ENCODE measurements around the gene FGF7.
"Not testable (repeated sequence)": the region's sequence is repeated elsewhere in the genome, so short reads cannot be mapped to it uniquely, and the experiment has no call there.

Gene FGF7

GRCh38 chr15:49468481-49468839 is 45.4 kb downstream of the FGF7 start:
- no peak overlapping the region for H3K9ac ChIP-seq (ENCODE audit: low read length)
- H3K36me3 ChIP-seq (ENCODE audit: insufficient read depth, low read length) = no peaks in the 10 kb centered on the region
- no peak overlapping the region for H3K4me3 ChIP-seq (ENCODE audit: low read depth in 1 of 2, low read length in 2 of 2)
- H3K27me3 ChIP-seq (ENCODE audit: control insufficient read depth in 1 of 2, insufficient read depth in 2 of 2, low read length in 2 of 2) = no peaks in the 10 kb centered on the region
- H3K27ac ChIP-seq (ENCODE audit: low read depth, low read length) = no peak overlapping the region
- peaks cover 46% of the 10 kb centered on the region for H3K4me1 ChIP-seq (ENCODE audit: insufficient read depth, low read length)
- no peaks in the 10 kb centered on the region for H3K9me3 ChIP-seq (ENCODE audit: low read length)

- H3K36me3 ChIP-seq (ENCODE audit: insufficient read depth, low read length); H3K27me3 ChIP-seq (ENCODE audit: control insufficient read depth in 1 of 2, insufficient read depth in 2 of 2, low read length in 2 of 2); H3K9ac ChIP-seq (ENCODE audit: low read length); H3K4me3 ChIP-seq (ENCODE audit: low read depth in 1 of 2, low read length in 2 of 2); H3K9me3 ChIP-seq (ENCODE audit: low read length); H3K27ac ChIP-seq (ENCODE audit: low read depth, low read length): not testable (repeated sequence)
- H3K4me1 ChIP-seq (ENCODE audit: insufficient read depth, low read length) = peaks cover 36% of the 10 kb centered on the region
Observed at GRCh38 chr15:49471248-49471647, 48.2 kb downstream of the FGF7 start.

- Histone ChIP-seq H3K9me3 (ENCODE audit: low read length) (no peaks in the 10 kb centered on the region), H3K4me1 (ENCODE audit: insufficient read depth, low read length) (peaks cover 35% of the 10 kb centered on the region), H3K4me3 (ENCODE audit: low read depth in 1 of 2, low read length in 2 of 2) (no peak overlapping the region), H3K36me3 (ENCODE audit: insufficient read depth, low read length) (no peaks in the 10 kb centered on the region), H3K27ac (ENCODE audit: low read depth, low read length) (no peak overlapping the region), H3K27me3 (ENCODE audit: control insufficient read depth in 1 of 2, insufficient read depth in 2 of 2, low read length in 2 of 2) (no peaks in the 10 kb centered on the region), H3K9ac (ENCODE audit: low read length) (no peak overlapping the region)
Observed at GRCh38 chr15:49471733-49472132, 48.7 kb downstream of the FGF7 start.

GRCh38 chr15:49472338-49472737 is 49.3 kb downstream of the FGF7 start:
- Histone ChIP-seq H3K4me1 (ENCODE audit: insufficient read depth, low read length) (peaks cover 30% of the 10 kb centered on the region), H3K27me3 (ENCODE audit: control insufficient read depth in 1 of 2, insufficient read depth in 2 of 2, low read length in 2 of 2) (no peaks in the 10 kb centered on the region), H3K4me3 (ENCODE audit: low read depth in 1 of 2, low read length in 2 of 2) (no peak overlapping the region), H3K9me3 (ENCODE audit: low read length) (no peaks in the 10 kb centered on the region), H3K36me3 (ENCODE audit: insufficient read depth, low read length) (no peaks in the 10 kb centered on the region), H3K9ac (ENCODE audit: low read length) (no peak overlapping the region), H3K27ac (ENCODE audit: low read depth, low read length) (no peak overlapping the region)

GRCh38 chr15:49473031-49473430 is 50.0 kb downstream of the FGF7 start:
- no peaks in the 10 kb centered on the region for H3K9me3 ChIP-seq (ENCODE audit: low read length)
- H3K27ac ChIP-seq (ENCODE audit: low read depth, low read length) = no peak overlapping the region
- H3K4me1 ChIP-seq (ENCODE audit: insufficient read depth, low read length) = peaks cover 24% of the 10 kb centered on the region
- no peaks in the 10 kb centered on the region for H3K36me3 ChIP-seq (ENCODE audit: insufficient read depth, low read length)
- H3K9ac ChIP-seq (ENCODE audit: low read length) = no peak overlapping the region
- no peak overlapping the region for H3K4me3 ChIP-seq (ENCODE audit: low read depth in 1 of 2, low read length in 2 of 2)
- no peaks in the 10 kb centered on the region for H3K27me3 ChIP-seq (ENCODE audit: control insufficient read depth in 1 of 2, insufficient read depth in 2 of 2, low read length in 2 of 2)

GRCh38 chr15:49478021-49478420 is 55.0 kb downstream of the FGF7 start:
- not testable (repeated sequence) for H3K27ac ChIP-seq (ENCODE audit: low read depth, low read length); H3K4me3 ChIP-seq (ENCODE audit: low read depth in 1 of 2, low read length in 2 of 2); H3K27me3 ChIP-seq (ENCODE audit: control insufficient read depth in 1 of 2, insufficient read depth in 2 of 2, low read length in 2 of 2); H3K9ac ChIP-seq (ENCODE audit: low read length); H3K4me1 ChIP-seq (ENCODE audit: insufficient read depth, low read length); H3K9me3 ChIP-seq (ENCODE audit: low read length); H3K36me3 ChIP-seq (ENCODE audit: insufficient read depth, low read length)

- not testable (repeated sequence) for H3K4me1 ChIP-seq (ENCODE audit: insufficient read depth, low read length); H3K4me3 ChIP-seq (ENCODE audit: low read depth in 1 of 2, low read length in 2 of 2); H3K27me3 ChIP-seq (ENCODE audit: control insufficient read depth in 1 of 2, insufficient read depth in 2 of 2, low read length in 2 of 2); H3K9me3 ChIP-seq (ENCODE audit: low read length); H3K27ac ChIP-seq (ENCODE audit: low read depth, low read length); H3K36me3 ChIP-seq (ENCODE audit: insufficient read depth, low read length); H3K9ac ChIP-seq (ENCODE audit: low read length)
Observed at GRCh38 chr15:49478982-49479381, 55.9 kb downstream of the FGF7 start.

- H3K4me3 ChIP-seq (ENCODE audit: low read depth in 1 of 2, low read length in 2 of 2); H3K9me3 ChIP-seq (ENCODE audit: low read length); H3K4me1 ChIP-seq (ENCODE audit: insufficient read depth, low read length); H3K9ac ChIP-seq (ENCODE audit: low read length); H3K27ac ChIP-seq (ENCODE audit: low read depth, low read length); H3K27me3 ChIP-seq (ENCODE audit: control insufficient read depth in 1 of 2, insufficient read depth in 2 of 2, low read length in 2 of 2); H3K36me3 ChIP-seq (ENCODE audit: insufficient read depth, low read length): not testable (repeated sequence)
Observed at GRCh38 chr15:49485401-49485800, 62.4 kb downstream of the FGF7 start.

GRCh38 chr15:49490966-49491365 is 67.9 kb downstream of the FGF7 start:
- Histone ChIP-seq H3K4me3 (ENCODE audit: low read depth in 1 of 2, low read length in 2 of 2) (no peak overlapping the region), H3K4me1 (ENCODE audit: insufficient read depth, low read length) (peaks cover 9% of the 10 kb centered on the region), H3K9me3 (ENCODE audit: low read length) (no peaks in the 10 kb centered on the region), H3K36me3 (ENCODE audit: insufficient read depth, low read length) (no peaks in the 10 kb centered on the region), H3K9ac (ENCODE audit: low read length) (no peak overlapping the region), H3K27ac (ENCODE audit: low read depth, low read length) (no peak overlapping the region), H3K27me3 (ENCODE audit: control insufficient read depth in 1 of 2, insufficient read depth in 2 of 2, low read length in 2 of 2) (no peaks in the 10 kb centered on the region)

GRCh38 chr15:49492151-49492550 is 69.1 kb downstream of the FGF7 start:
- Histone ChIP-seq H3K4me1 (ENCODE audit: insufficient read depth, low read length) (peaks cover 13% of the 10 kb centered on the region), H3K27ac (ENCODE audit: low read depth, low read length) (no peak overlapping the region), H3K9ac (ENCODE audit: low read length) (no peak overlapping the region), H3K27me3 (ENCODE audit: control insufficient read depth in 1 of 2, insufficient read depth in 2 of 2, low read length in 2 of 2) (no peaks in the 10 kb centered on the region), H3K9me3 (ENCODE audit: low read length) (no peaks in the 10 kb centered on the region), H3K36me3 (ENCODE audit: insufficient read depth, low read length) (no peaks in the 10 kb centered on the region), H3K4me3 (ENCODE audit: low read depth in 1 of 2, low read length in 2 of 2) (no peak overlapping the region)

GRCh38 chr15:49492830-49493229 is 69.8 kb downstream of the FGF7 start:
- H3K4me3 ChIP-seq (ENCODE audit: low read depth in 1 of 2, low read length in 2 of 2) = no peak overlapping the region
- no peak overlapping the region for H3K9ac ChIP-seq (ENCODE audit: low read length)
- no peak overlapping the region for H3K27ac ChIP-seq (ENCODE audit: low read depth, low read length)
- no peaks in the 10 kb centered on the region for H3K27me3 ChIP-seq (ENCODE audit: control insufficient read depth in 1 of 2, insufficient read depth in 2 of 2, low read length in 2 of 2)
- H3K9me3 ChIP-seq (ENCODE audit: low read length) = no peaks in the 10 kb centered on the region
- H3K36me3 ChIP-seq (ENCODE audit: insufficient read depth, low read length) = no peaks in the 10 kb centered on the region
- peaks cover 16% of the 10 kb centered on the region for H3K4me1 ChIP-seq (ENCODE audit: insufficient read depth, low read length)

- H3K4me3 ChIP-seq (ENCODE audit: low read depth in 1 of 2, low read length in 2 of 2) = no peak overlapping the region
- no peak overlapping the region for H3K27ac ChIP-seq (ENCODE audit: low read depth, low read length)
- no peak overlapping the region for H3K9ac ChIP-seq (ENCODE audit: low read length)
- H3K4me1 ChIP-seq (ENCODE audit: insufficient read depth, low read length) = peaks cover 16% of the 10 kb centered on the region
- H3K27me3 ChIP-seq (ENCODE audit: control insufficient read depth in 1 of 2, insufficient read depth in 2 of 2, low read length in 2 of 2) = no peaks in the 10 kb centered on the region
- H3K36me3 ChIP-seq (ENCODE audit: insufficient read depth, low read length) = no peaks in the 10 kb centered on the region
- no peaks in the 10 kb centered on the region for H3K9me3 ChIP-seq (ENCODE audit: low read length)
Observed at GRCh38 chr15:49494842-49495241, 71.8 kb downstream of the FGF7 start.
